ENCODE measurements around the gene INTS6.

The INTS6 gene

GRCh38 chr13:51343475-51343874, 109.4 kb downstream of the INTS6 start:
- TF ChIP-seq EZH2 (optimal IDR thresholded peaks at IDR 0.05; ENCODE audit: low read depth, low read length) (no peak), CTCF (IDR thresholded peaks at IDR 0.05; ENCODE audit: low read length) (no peak), EZH2phosphoT487 (IDR thresholded peaks at IDR 0.05; ENCODE audit: low read length) (no peak)
- no peak overlapping the region for H3K9ac ChIP-seq (ENCODE audit: low read length)

GRCh38 chr13:51342706-51343105, 110.1 kb downstream of the INTS6 start:
- Histone ChIP-seq H3K4me2 (ENCODE audit: low read depth, low read length) (no peak overlapping the region), H3K36me3 (replicated peaks; ENCODE audit: insufficient read depth, low read length) (no peaks in the 10 kb centered on the region), H3K4me1 (ENCODE audit: low read length) (no peaks in the 10 kb centered on the region), H3K79me2 (ENCODE audit: low read length) (no peaks in the 10 kb centered on the region), H2AFZ (ENCODE audit: low read length) (no peak overlapping the region), H4K20me1 (ENCODE audit: insufficient read depth, low read length) (no peaks in the 10 kb centered on the region), H3K27me3 (replicated peaks; ENCODE audit: insufficient read depth, low read length) (no peaks in the 10 kb centered on the region), H3K4me3 (ENCODE audit: low read length) (no peak overlapping the region), H3F3A (ENCODE audit: insufficient read depth, low read length) (no peaks in the 10 kb centered on the region), H3K9me3 (replicated peaks; ENCODE audit: insufficient read depth, low read length) (no peaks in the 10 kb centered on the region), H3K9ac (ENCODE audit: low read length) (no peak overlapping the region), H3K9me2 (replicated peaks; ENCODE audit: insufficient read depth, low read length) (no peaks in the 10 kb centered on the region), H3K27ac (ENCODE audit: low read length) (no peak overlapping the region)
- no peak for TF ChIP-seq EZH2phosphoT487 (IDR thresholded peaks at IDR 0.05; ENCODE audit: low read length)
- no peak for TF ChIP-seq EZH2 (optimal IDR thresholded peaks at IDR 0.05; ENCODE audit: low read depth, low read length)
- TF ChIP-seq CTCF (IDR thresholded peaks at IDR 0.05; ENCODE audit: low read length): no peak
- no peak for DNase-seq

More at GRCh38 chr13:51343475-51343874, 109.4 kb downstream of the INTS6 start:
- no peak for DNase-seq
- Histone ChIP-seq H3K36me3 (replicated peaks; ENCODE audit: insufficient read depth, low read length) (no peaks in the 10 kb centered on the region), H3K4me2 (ENCODE audit: low read depth, low read length) (no peak overlapping the region), H3K27me3 (replicated peaks; ENCODE audit: insufficient read depth, low read length) (no peaks in the 10 kb centered on the region), H2AFZ (ENCODE audit: low read length) (no peak overlapping the region), H3K4me1 (ENCODE audit: low read length) (no peaks in the 10 kb centered on the region), H3K9me3 (replicated peaks; ENCODE audit: insufficient read depth, low read length) (no peaks in the 10 kb centered on the region), H4K20me1 (ENCODE audit: insufficient read depth, low read length) (no peaks in the 10 kb centered on the region), H3K4me3 (ENCODE audit: low read length) (no peak overlapping the region), H3K9me2 (replicated peaks; ENCODE audit: insufficient read depth, low read length) (no peaks in the 10 kb centered on the region), H3K27ac (ENCODE audit: low read length) (no peak overlapping the region), H3F3A (ENCODE audit: insufficient read depth, low read length) (no peaks in the 10 kb centered on the region), H3K79me2 (ENCODE audit: low read length) (no peaks in the 10 kb centered on the region)

- Histone ChIP-seq H2AFZ (ENCODE audit: low read length) (no peak overlapping the region), H3K9ac (ENCODE audit: low read length) (no peak overlapping the region), H4K20me1 (ENCODE audit: insufficient read depth, low read length) (no peaks in the 10 kb centered on the region), H3K27ac (ENCODE audit: low read length) (no peak overlapping the region), H3K27me3 (replicated peaks; ENCODE audit: insufficient read depth, low read length) (no peaks in the 10 kb centered on the region), H3K4me2 (ENCODE audit: low read depth, low read length) (no peak overlapping the region), H3K4me1 (ENCODE audit: low read length) (no peaks in the 10 kb centered on the region), H3K4me3 (ENCODE audit: low read length) (no peak overlapping the region), H3K9me2 (replicated peaks; ENCODE audit: insufficient read depth, low read length) (no peaks in the 10 kb centered on the region), H3K79me2 (ENCODE audit: low read length) (no peaks in the 10 kb centered on the region), H3K36me3 (replicated peaks; ENCODE audit: insufficient read depth, low read length) (no peaks in the 10 kb centered on the region), H3K9me3 (replicated peaks; ENCODE audit: insufficient read depth, low read length) (no peaks in the 10 kb centered on the region), H3F3A (ENCODE audit: insufficient read depth, low read length) (no peaks in the 10 kb centered on the region)
- TF ChIP-seq CTCF (IDR thresholded peaks at IDR 0.05; ENCODE audit: low read length) (no peak), EZH2 (optimal IDR thresholded peaks at IDR 0.05; ENCODE audit: low read depth, low read length) (no peak), EZH2phosphoT487 (IDR thresholded peaks at IDR 0.05; ENCODE audit: low read length) (no peak)
- DNase-seq: no peak
These were observed 111.0 kb downstream of the INTS6 start for GRCh38 chr13:51341791-51342190.
